ENCODE measurements around the gene CDK5RAP1.
"Not testable (repeated sequence)": the region's sequence is repeated elsewhere in the genome, so short reads cannot be mapped to it uniquely, and the experiment has no call there.

Gene CDK5RAP1

GRCh38 chr20:33419140-33419974, 18.0 kb upstream of the CDK5RAP1 start:
- DNase-seq (ENCODE audit: low read depth in 2 of 2) = no peak

GRCh38 chr20:33418033-33418432, 16.7 kb upstream of the CDK5RAP1 start:
- DNase-seq (ENCODE audit: low read depth in 2 of 2) = no peak

GRCh38 chr20:33415948-33416347, 14.6 kb upstream of the CDK5RAP1 start:
- no peak for DNase-seq (ENCODE audit: low read depth in 2 of 2)

GRCh38 chr20:33412484-33412838, 11.1 kb upstream of the CDK5RAP1 start:
- no peak for DNase-seq (ENCODE audit: low read depth in 2 of 2)

GRCh38 chr20:33411711-33412483, 10.6 kb upstream of the CDK5RAP1 start:
- no peak for DNase-seq (ENCODE audit: low read depth in 2 of 2)

DNA sequence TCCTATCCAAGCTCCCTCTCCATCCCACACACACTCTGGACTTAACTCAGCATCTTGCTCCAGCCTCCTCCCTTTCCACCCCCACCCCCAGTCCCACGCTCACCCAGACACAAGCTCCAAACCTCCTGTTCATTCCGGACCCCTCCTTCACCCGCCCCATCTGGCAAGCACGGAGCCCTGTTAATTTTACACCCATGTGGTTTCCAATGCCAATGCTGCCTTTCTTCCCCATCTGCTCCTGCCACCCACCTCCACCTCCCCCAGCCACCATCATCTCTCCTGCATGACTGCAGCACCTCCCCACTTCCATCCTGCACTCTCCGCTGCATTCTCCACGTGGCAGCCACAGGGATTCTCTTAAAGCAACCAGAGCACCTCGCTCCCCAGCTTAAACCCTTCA, 9.9 kb upstream of the CDK5RAP1 start:
- DNase-seq (ENCODE audit: low read depth in 2 of 2) = no peak

- DNase-seq (ENCODE audit: low read depth in 2 of 2) = no peak
Measured at GRCh38 chr20:33410081-33410742, 8.9 kb upstream of the CDK5RAP1 start.

DNA sequence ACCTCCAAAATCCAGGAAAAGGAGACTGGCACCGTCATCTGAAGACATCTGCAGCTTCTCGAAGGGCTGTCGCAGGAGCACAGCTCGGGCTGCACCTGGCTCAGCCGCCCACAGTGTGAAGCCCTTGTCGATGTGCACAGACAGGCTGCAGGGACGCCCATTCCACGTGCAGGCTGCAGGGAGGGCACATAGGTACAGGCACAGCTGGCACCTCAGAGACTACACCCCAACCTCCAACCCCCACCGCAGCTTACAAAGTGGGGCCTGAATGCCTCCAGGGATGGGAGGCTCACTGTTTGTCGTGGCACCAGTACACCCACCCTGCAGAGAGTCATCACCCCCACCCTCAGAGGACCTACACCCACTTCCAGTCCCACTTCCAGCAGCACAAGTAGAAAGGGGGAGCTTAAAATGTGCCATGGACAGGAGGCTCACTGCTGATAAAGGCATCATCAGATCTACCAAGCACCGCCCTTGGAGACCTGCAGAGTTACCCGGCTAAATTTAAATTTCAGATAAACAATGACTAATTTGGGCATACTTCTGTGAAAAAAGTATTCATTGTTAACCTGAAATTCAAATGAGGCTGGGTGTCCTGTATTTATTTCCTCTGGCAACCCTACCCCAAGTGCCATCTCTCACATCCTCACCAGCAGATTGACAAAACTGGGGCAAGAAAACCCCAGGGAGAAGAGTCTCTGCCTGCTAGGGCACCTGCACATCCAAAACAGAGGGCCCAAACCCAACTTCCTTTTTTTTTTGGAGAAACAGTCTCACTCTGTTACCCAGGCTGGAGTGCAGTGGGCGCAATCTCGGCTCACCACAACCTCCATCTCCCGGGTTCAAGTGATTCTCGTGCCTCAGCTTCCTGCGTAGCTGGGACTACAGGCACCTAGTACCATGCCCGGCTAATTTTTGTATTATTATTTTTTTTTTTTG, 7.7 kb upstream of the CDK5RAP1 start:
- no peak for DNase-seq (ENCODE audit: low read depth in 2 of 2)

DNA sequence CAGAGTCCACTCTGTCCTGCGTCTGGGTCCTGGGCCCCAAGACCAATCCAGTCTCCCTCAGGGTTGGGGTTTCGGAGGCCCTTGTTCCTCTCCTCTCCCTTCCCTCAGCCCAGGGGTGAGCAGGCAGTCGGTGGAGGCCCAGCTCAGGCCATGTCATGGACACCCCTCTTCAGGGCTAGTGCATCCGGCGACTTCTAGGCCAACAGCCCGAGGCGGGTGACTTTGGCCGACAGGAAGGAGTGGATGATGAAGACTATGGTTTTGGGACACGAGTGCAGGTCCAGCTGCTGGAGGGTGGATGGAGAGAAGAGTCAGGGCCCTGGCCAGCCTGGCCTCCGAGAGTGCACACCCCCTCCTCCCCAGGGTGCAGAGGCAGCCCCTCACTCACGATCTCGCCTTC, 7.0 kb upstream of the CDK5RAP1 start:
- no peak for DNase-seq (ENCODE audit: low read depth in 2 of 2)

- DNase-seq (ENCODE audit: low read depth in 2 of 2) = no peak
Measured at GRCh38 chr20:33407796-33408195, 6.5 kb upstream of the CDK5RAP1 start.

- no peak for DNase-seq (ENCODE audit: low read depth in 2 of 2)
Measured at GRCh38 chr20:33407251-33407650, 5.9 kb upstream of the CDK5RAP1 start.

- no peak for DNase-seq (ENCODE audit: low read depth in 2 of 2)
Measured at GRCh38 chr20:33404281-33404680, 3.0 kb upstream of the CDK5RAP1 start.

DNA sequence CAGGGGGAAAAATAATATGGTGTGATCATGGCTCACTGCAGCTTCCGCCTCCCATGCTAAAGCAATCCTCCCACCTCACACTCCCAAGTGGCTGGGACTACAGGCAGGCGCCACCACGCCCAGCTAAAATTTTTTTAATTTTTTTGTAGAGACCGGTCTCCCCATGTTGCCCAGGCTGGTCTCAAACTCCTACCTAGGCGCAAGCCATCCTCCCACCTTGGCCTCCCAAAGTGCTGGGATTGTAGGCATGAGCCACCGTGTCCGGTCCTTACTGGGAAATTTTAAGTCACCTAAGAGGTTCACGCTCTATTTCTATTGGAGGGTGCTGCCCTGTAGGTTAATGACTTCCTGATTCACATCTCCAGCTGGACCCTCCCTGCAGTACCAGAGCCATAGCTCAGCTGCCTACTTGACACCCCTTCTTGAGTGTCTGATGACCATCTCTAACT, 626 bp upstream of the CDK5RAP1 start:
- no peak for DNase-seq (ENCODE audit: low read depth in 2 of 2)

DNA sequence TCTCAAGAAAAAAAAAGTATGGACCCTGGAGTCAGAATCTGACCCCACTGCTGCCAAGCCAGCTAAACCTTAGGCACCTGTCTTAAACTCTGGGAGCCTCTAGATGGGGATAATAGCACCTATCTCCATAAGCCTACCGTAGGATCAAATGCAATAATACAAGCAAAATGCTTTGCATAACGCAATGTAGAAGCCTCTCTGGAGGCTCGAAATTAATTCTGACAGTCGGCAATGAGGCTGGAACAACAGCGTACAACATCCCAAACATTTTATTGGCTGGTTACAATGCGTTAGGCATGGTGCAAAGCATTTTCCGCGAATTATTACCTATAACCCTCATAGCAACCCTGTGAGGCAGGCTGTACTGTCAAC, 521 bp downstream of the CDK5RAP1 start:
- DNase-seq (ENCODE audit: low read depth in 2 of 2) = no peak

DNA sequence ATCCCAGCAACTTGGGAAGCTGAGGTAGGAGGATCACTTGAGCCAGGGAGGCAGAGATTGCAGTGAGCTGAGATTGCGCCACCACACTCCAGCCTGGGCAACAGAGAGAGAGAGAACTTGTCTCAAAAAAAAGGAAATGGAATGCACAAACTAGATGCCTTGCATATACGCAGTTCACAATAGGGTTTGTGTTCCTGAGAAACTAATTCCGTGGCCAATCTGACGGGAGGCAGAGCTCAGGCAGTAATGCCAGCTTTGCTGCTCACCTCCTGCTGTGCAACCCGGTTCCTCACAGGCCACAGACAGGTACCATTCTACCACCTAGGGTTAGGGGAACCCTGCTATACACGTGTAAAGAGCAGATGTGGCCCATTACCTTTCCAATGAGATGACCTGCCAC, 1.4 kb downstream of the CDK5RAP1 start:
- DNase-seq (ENCODE audit: low read depth in 2 of 2) = no peak

DNA sequence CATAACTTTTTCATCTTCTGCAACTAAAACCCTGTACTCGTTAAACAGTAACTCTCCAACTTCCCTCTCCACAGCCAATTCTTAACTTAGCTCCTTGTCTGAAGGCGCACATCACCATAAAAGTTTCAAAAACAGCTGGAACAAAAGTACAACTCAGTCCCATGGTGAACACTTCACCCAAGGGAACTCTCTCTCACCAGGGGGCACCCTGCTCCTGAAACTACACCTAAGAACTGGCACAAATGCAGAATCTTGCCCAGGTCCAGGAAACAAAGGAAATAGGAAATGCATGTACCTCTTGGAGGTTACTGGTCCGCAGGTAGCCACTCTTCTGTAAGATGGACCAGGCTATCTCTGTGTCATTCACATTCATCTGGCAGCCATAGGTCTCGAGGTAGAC, 6.6 kb downstream of the CDK5RAP1 start:
- no peak for DNase-seq (ENCODE audit: low read depth in 2 of 2)

GRCh38 chr20:33393609-33394008, 7.7 kb downstream of the CDK5RAP1 start:
- no peak for DNase-seq (ENCODE audit: low read depth in 2 of 2)

GRCh38 chr20:33391722-33392415, 9.4 kb downstream of the CDK5RAP1 start:
- no peak for DNase-seq (ENCODE audit: low read depth in 2 of 2)

DNA sequence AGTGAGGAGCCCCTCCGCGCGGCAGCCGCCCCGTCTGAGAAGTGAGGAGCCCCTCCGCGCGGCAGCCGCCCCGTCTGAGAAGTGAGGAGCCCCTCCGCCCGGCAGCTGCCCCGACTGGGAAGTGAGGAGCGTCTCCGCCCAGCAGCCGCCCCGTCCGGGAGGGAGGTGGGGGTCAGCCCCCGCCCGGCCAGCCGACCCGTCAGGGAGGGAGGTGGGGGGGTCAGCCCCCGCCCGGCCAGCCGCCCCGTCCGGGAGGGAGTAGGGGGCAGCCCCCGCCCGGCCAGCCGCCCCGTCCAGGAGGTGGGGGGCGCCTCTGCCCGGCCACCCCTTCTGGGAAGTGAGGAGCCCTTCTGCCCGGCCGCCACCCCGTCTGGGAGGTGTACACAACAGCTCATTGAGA, 12.0 kb downstream of the CDK5RAP1 start:
- not testable (repeated sequence) for DNase-seq (ENCODE audit: low read depth in 2 of 2)

- no peak for DNase-seq (ENCODE audit: low read depth in 2 of 2)
Measured at GRCh38 chr20:33388268-33388667, 13.1 kb downstream of the CDK5RAP1 start.

GRCh38 chr20:33387177-33387576, 14.1 kb downstream of the CDK5RAP1 start:
- DNase-seq (ENCODE audit: low read depth in 2 of 2) = no peak
